OCI-M2 (cell line): ENCODE data around the gene STC2.
"Not testable (repeated sequence)": the region's sequence is repeated elsewhere in the genome, so short reads cannot be mapped to it uniquely, and the experiment has no call there.

Source experiments
- DNase-seq: peaks from one replicate; lab custom pipeline; 2025; ENCODE audit not compliant: unreplicated experiment; lab: John Stamatoyannopoulos, UW

Gene STC2

GRCh38 chr5:173296737-173297676 lies 31.2 kb downstream of the STC2 start:
- no peak for DNase-seq

GRCh38 chr5:173295796-173296195 lies 32.4 kb downstream of the STC2 start:
- DNase-seq = no peak

GRCh38 chr5:173294673-173295320 lies 33.4 kb downstream of the STC2 start:
- no peak for DNase-seq

- peak; percentile 2 for DNase-seq
These were observed 34.2 kb downstream of the STC2 start for GRCh38 chr5:173293817-173294672.

GRCh38 chr5:173291722-173292658 lies 36.2 kb downstream of the STC2 start:
- no peak for DNase-seq

GRCh38 chr5:173290477-173291131 lies 37.6 kb downstream of the STC2 start:
- no peak for DNase-seq

- no peak for DNase-seq
These were observed 38.8 kb downstream of the STC2 start for GRCh38 chr5:173289372-173289771.

- DNase-seq = no peak
These were observed 39.6 kb downstream of the STC2 start for GRCh38 chr5:173288632-173289031.

- DNase-seq = no peak
These were observed 41.1 kb downstream of the STC2 start for GRCh38 chr5:173287086-173287485.

- DNase-seq = not testable (repeated sequence)
These were observed 43.8 kb downstream of the STC2 start for GRCh38 chr5:173284343-173284958.

- peak; percentile 6 for DNase-seq
These were observed 44.6 kb downstream of the STC2 start for GRCh38 chr5:173283318-173284288.

- DNase-seq = no peak
These were observed 45.3 kb downstream of the STC2 start for GRCh38 chr5:173282916-173283315.

- DNase-seq = no peak
These were observed 46.3 kb downstream of the STC2 start for GRCh38 chr5:173281910-173282309.

- no peak for DNase-seq
These were observed 49.0 kb downstream of the STC2 start for GRCh38 chr5:173279166-173279565.

GRCh38 chr5:173278641-173279040 lies 49.6 kb downstream of the STC2 start:
- no peak for DNase-seq

- no peak for DNase-seq
These were observed 50.0 kb downstream of the STC2 start for GRCh38 chr5:173278172-173278571.

- DNase-seq = no peak
These were observed 53.4 kb downstream of the STC2 start for GRCh38 chr5:173274771-173275170.

GRCh38 chr5:173271419-173271818 lies 56.8 kb downstream of the STC2 start:
- DNase-seq = no peak
